SK-N-SH (cell line): ENCODE data around the gene PLOD2.

Source experiments
- FOXM1 ChIP-seq: IDR thresholded peaks from 2 replicates; pipeline ENCODE4 v1.4.0; 2012; ENCODE audit warnings: low read depth, mild to moderate bottlenecking
- JUND ChIP-seq: IDR thresholded peaks from 2 replicates; pipeline ENCODE4 v1.4.0; 2012
- POLR2AphosphoS5 ChIP-seq: IDR thresholded peaks from 2 replicates; pipeline ENCODE4 v1.6.1; 2012; ENCODE audit warnings: low read depth, low read length
- RAD21 ChIP-seq: IDR thresholded peaks from 2 replicates; pipeline ENCODE4 v1.6.1; 2012; ENCODE audit warnings: mild to moderate bottlenecking, low read length
- TAF1 ChIP-seq: IDR thresholded peaks from 2 replicates; pipeline ENCODE4 v1.6.1; 2012; ENCODE audit warnings: low read depth, mild to moderate bottlenecking, low read length, moderate library complexity, borderline replicate concordance
- TF ChIP-seq, protein P1 (sequence below): fragments of 150-350 bp; IDR thresholded peaks from 2 replicates; pipeline ENCODE4 v1.6.1; 2017; ENCODE audit warnings: antibody characterized with exemption, low read length, low read depth, borderline replicate concordance
- TF ChIP-seq, protein P2 (sequence below): fragments of 200-600 bp; sonication (generic); IDR thresholded peaks from 2 replicates; pipeline ENCODE4 v1.6.1; 2017; ENCODE audit warnings: antibody characterized with exemption, mild to moderate bottlenecking, moderate library complexity

DNA sequence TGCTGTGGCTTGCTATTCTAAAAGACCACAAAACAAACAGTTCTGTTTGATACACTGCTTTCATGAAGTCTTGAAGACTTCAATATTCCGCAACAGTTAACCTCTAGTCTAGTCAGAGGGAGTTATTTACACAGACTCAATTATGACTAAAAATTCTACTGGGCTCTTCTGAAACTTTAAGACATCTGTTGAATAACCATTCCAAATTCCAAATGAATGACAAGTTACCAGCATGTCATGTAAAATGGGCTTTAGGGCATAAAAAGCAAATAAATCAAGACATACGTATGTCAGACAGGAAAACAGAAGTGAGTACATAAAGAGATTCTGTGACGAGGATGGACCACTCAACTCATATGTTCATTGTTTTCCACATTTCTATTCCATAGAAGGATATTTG, 93.9 kb downstream of the PLOD2 start:
- TF ChIP-seq JUND: no peak
- TF ChIP-seq FOXM1: no peak
- TF ChIP-seq, protein P1, sequence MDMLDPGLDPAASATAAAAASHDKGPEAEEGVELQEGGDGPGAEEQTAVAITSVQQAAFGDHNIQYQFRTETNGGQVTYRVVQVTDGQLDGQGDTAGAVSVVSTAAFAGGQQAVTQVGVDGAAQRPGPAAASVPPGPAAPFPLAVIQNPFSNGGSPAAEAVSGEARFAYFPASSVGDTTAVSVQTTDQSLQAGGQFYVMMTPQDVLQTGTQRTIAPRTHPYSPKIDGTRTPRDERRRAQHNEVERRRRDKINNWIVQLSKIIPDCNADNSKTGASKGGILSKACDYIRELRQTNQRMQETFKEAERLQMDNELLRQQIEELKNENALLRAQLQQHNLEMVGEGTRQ: no peak
- TF ChIP-seq RAD21: no peak
- no peak for TF ChIP-seq TAF1
- TF ChIP-seq, protein P2, sequence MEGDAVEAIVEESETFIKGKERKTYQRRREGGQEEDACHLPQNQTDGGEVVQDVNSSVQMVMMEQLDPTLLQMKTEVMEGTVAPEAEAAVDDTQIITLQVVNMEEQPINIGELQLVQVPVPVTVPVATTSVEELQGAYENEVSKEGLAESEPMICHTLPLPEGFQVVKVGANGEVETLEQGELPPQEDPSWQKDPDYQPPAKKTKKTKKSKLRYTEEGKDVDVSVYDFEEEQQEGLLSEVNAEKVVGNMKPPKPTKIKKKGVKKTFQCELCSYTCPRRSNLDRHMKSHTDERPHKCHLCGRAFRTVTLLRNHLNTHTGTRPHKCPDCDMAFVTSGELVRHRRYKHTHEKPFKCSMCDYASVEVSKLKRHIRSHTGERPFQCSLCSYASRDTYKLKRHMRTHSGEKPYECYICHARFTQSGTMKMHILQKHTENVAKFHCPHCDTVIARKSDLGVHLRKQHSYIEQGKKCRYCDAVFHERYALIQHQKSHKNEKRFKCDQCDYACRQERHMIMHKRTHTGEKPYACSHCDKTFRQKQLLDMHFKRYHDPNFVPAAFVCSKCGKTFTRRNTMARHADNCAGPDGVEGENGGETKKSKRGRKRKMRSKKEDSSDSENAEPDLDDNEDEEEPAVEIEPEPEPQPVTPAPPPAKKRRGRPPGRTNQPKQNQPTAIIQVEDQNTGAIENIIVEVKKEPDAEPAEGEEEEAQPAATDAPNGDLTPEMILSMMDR: no peak
- TF ChIP-seq POLR2AphosphoS5: no peak
